OCI-M2 (cell line): ENCODE data around the gene AGK.
"Not testable (repeated sequence)": the region's sequence is repeated elsewhere in the genome, so short reads cannot be mapped to it uniquely, and the experiment has no call there.

Source experiments
- DNase-seq: peaks from one replicate; lab custom pipeline; 2025; ENCODE audit not compliant: unreplicated experiment; lab: John Stamatoyannopoulos, UW

The AGK gene

DNA sequence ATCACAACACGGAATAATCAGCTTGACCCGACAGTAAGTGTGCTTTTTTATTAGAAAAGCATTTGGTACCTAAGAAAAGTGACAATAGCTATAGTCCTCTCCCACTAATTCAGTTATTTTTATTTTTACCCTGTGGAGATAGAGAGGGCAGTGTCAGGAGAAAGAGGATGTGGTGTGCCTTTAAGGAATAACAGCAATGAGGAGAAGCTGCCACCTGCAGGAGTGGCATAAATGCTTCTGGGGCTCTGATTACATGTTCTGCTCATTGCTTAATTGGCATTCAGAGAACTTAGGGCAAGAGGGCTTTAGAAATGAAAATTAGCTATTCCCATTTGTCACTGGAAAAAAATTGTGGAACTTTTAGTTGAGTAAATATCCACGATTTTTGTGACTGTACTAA, 90.7 kb downstream of the AGK start:
- DNase-seq = no peak

DNA sequence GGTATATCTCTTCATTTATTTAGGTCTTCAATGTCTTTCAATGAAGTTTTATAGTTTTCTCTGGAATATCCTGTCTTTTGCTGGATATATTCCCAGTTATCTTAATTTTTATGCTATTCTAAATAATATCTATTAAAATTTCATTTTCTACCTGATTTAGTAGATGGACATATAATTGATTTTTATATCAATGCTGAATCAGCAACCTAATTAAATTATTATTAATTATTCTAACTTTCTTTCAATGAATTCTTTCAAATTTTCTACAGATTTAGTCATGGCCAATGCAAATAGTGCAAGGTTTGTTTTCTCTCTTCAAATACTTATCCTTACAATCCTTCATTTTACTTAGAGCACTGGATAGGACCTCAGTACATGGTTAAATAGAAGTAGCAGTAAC, 94.0 kb downstream of the AGK start:
- no peak for DNase-seq

DNA sequence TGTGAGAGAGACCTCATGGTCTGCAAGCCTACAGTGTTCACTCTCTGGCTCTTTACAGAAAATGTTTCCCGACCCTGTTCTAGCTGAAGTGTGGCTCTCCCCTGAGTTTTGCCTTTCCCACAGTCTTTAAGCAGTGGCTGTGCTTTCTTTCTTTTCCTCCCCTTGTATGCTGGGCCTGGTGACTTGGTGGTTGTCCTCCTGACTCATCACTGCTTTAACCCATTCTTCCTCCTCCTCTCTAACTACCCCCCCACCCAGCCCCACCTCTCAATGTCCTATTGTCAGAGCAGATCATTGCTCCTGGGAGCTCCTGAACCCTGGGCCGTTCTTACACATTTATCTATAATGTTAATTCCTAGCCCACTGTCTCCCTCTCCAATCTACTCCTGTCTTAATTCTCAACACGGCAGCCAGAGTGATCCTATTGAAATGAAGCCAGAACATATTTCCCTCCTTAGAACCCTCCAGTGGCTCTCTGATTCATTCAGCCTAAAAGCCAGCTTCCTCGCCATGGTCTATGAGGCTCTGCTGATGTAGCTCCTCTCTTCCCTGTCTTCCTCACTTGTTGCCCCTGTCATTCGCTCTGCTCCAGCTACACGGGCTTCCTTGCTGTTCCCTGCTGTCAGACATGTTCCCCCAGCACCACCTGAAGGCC, 95.7 kb downstream of the AGK start:
- no peak for DNase-seq

DNA sequence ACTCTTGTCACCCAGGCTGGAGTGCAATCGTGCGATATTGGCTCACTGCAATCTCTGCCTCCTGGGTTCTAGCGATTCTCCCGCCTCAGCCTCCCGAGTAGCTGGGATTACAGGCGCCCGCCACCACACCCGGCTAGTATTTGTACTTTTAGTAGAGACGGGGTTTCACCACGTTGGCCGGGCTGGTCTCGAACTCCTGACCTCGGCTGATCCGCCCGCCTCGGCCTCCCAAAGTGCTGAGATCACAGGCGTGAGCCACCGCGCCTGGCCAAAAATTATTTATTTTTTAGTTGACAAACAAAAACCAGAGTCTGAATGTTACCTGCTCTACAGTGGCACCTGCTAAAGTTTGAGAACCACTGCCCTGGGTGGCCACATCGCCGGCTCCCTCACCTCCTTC, 96.5 kb downstream of the AGK start:
- DNase-seq = not testable (repeated sequence)

DNA sequence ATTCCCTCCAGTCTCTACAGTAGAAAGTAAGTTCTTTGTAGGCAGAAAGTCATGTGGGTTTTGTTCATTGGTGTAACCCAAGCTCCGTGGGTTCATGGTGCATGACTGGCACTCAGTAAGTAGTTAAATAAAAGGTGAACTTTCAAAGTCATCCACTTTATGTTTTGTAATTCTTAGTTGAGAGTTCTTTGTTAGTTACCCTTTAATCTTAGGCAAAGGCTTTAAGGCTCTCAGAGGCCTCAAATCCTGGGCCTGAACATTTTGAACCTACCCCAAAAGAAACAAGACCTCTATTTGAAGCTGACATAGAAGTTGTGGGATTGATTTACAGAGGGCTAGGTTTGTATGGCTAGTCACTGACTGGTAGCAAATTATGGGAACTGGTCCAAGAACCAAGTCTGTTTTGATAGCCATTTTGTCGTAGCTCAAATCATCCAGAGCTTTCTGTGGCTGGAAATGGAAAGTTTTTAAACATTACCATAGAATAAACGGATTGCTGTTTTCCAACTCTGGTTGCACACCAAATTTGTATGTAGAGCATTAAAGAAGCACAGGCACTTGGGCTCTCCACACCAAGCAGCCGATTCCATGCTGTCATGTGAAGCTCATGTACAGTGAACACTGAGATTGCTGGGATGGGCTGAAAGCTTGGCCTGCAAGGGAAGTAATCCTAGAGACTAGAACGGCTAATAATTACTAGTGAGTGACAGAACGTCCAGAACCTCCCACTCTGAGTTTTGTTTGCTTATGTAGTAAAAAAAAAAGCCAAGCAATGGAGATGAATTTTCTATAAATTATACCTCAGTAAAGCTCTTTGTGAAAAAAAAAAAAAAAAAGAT, 97.3 kb downstream of the AGK start:
- DNase-seq = no peak

DNA sequence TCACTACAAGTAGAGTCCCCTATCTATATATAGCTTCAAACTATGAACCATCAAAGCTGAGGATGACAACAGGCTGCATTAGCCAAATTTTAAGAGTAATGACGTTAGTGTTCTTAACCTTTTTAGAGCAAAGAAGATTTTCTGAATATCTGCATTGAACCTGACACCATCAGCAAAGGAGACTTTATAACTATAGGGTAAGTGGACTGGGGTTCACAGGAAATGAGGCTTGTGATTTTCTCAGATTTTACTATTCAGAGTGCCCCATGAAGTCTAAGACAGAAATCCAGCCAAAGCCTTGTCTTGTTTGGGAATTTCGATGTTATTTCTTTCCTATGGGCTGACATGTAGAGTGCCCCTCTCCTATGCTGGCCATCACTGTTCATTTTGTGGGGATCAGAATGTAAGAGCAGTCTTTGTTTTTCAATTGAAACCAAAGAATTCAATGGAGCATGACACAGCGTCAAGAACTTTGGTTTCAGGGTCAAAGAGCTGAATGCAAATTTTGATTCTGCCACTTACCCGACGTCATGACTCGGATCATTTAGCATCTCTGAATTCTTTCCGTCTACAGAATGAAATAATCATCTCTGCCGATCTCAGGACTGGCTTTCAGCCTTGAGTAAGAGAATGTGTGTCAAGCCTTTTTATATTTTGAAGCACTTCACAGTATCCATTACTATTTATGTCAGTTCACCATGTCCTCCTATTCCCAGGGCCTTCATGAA, 98.1 kb downstream of the AGK start:
- DNase-seq = no peak

DNA sequence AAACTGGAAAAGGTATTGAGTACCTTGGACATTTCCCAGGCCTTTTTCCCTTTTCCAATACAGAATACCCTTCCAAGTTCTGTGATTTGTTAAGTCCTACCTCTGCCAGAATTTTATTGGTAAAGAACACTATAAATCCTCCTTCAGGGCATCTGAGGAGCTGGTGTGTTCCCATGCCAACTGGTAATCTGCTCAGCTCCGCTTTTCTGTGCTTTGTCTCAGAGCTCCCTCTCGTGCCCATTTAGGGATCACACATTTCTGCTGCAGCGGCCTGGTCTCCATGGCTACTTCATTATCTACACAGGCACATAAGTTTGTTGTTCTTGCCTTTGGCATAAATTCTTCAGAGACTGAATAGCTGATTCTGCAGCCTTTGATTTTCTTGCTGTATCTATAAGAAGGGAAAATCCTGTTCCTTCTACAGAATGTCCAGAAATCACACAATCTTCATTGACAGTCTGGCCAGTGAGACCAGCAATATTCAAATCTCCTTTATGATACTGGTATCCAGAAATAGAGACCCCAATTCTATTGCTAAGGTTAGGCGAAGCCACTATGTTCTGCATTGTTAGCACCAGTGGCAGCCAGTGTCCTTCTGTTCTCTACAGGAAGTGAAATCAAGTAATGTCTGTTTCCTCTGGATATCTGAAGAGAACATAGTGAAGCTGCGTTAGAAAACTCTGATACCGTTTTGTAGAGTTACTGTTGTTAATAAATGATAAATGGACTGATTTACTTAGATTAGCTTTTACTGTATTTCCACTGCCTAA, 98.8 kb downstream of the AGK start:
- peak; percentile 17 for DNase-seq

DNA sequence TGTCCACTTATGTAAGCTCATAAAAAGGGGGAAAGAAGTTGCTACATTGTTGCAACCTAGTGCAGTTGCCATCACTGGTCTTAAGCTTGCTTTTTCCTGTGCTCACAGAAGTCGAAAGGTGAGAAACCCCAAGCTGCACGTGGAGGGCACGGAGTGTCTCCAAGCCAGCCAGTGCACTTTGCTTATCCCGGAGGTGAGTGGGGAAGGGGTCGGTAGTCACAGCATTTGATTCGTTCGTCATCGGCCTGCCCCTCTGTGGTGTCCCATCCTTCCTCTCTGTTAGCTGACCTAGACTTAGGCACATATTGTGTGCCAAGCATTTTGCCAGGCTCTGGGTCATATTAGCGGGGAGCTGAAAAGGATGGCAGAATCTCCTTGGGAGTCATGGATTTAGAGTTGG, 100.2 kb downstream of the AGK start:
- DNase-seq = no peak

DNA sequence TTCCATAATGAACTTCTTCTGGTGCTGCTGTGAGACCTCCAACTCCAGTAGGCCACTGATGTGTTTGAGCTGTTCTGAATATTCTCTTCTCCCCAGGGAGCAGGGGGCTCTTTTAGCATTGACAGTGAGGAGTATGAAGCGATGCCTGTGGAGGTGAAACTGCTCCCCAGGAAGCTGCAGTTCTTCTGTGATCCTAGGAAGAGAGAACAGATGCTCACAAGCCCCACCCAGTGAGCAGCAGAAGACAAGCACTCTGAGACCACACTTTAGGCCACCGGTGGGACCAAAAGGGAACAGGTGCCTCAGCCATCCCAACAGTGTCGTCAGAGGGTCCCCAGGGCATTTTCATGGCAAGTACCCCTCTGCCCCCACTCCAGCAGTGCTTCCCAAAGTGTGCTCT, 101.5 kb downstream of the AGK start:
- no peak for DNase-seq

DNA sequence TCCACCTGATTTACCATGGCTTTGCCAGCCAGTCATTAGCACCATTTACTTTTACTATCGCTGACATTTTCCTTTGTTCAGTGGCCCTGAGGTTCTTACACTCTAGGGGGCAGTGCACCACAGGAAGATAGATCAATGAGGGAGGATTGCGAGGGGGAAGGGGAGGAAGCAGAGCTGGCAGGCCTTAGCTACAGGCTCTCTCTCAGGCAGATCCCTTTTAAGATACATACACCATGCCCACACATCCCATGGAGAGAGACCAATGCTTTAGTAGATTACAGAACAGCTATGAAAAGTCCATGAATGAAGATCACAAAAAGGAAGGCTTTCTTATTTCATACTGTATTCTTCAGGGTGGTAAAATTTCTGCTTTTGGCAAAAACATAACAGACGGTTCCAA, 103.3 kb downstream of the AGK start:
- peak; percentile 16 for DNase-seq

DNA sequence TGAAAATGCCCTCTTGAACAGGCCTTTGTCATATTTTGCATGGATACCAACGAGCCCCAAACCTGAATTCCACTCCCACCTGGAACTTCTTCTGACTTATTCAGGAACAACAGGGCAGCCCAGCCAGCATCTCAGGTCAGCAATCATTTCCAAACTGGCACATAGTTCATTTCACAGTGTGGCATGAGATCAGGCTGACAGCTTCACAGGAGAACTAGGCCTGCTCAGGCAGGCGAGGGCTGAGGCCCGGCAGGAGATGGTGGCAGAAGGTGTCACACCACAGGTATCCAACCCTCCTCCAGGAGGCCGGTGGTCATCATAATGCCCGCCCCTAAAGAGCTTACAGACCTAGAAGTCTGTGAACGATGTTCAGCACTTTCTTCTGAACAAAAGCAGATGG, 108.3 kb downstream of the AGK start:
- no peak for DNase-seq

DNA sequence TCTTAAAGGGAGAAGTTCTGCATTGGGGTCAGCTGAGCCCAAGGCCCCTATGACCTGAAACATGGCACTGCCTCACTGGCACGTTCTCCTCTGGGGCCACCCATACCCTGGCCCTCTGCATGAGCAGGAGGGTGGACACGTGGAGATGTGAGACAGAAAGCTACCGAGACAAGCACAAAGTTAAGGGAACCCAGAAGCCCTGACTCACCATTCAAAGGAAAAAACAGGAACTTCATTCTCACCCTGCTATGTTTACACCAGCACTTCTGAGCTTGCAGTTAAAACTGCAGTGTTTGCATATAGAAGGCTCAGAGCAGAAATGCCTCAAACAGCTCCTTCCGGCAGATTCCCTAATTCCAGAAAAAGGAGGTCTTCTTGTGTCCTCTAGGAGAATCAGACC, 109.0 kb downstream of the AGK start:
- DNase-seq = peak; percentile 31

DNA sequence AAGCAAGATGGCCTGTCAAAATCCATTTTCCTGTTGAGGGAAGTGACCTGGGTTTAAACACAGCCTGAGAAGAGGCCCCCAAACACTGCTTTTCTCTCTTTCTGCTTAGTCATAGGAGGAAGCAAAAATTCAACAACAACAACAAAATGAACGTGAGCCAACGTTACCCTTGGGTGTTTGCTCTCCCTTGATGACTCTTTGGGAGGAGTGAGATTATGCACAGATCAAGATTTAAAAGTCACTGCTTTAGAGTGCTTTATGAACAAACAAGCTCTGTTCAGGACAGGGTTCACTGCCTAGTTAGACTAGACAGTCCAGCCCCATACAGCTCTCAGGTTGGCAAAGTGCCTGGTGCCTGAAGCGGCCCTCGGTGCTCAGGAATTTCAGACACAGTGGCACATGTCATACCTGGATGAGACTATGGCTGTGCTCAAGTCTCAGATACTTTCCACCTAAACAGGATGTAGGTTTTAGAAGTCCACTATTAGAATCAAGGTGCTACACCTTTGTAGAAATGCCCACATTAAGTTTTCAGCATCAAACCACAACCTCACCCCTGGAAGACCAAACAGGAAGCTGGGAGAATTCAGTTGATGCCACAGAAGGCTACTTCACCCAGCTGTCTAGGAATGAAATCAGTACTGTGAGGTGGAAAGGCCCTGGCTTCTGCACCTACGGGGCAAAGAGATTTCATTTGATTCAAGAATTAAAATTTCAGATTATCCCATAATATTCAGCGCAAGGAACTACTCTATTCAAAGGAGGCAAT, 112.1 kb downstream of the AGK start:
- no peak for DNase-seq

DNA sequence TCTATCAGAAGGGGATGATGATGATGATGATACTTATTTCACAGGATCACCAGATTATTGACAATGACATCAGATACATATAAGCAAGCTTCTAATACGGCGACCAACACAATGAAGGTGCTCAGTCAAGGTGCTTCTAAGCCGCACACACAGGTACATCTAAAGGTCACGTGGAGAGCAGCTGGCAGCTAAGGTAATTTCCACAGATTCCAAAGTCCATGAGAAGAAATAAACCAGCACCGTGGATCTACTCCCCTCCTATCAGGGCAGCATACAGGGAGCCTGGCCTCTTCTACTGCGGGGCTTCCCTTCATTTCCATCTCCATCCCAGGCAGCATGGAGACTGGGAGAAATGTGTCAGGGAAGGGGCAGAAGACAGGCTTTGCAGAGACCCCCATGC, 113.2 kb downstream of the AGK start:
- no peak for DNase-seq

DNA sequence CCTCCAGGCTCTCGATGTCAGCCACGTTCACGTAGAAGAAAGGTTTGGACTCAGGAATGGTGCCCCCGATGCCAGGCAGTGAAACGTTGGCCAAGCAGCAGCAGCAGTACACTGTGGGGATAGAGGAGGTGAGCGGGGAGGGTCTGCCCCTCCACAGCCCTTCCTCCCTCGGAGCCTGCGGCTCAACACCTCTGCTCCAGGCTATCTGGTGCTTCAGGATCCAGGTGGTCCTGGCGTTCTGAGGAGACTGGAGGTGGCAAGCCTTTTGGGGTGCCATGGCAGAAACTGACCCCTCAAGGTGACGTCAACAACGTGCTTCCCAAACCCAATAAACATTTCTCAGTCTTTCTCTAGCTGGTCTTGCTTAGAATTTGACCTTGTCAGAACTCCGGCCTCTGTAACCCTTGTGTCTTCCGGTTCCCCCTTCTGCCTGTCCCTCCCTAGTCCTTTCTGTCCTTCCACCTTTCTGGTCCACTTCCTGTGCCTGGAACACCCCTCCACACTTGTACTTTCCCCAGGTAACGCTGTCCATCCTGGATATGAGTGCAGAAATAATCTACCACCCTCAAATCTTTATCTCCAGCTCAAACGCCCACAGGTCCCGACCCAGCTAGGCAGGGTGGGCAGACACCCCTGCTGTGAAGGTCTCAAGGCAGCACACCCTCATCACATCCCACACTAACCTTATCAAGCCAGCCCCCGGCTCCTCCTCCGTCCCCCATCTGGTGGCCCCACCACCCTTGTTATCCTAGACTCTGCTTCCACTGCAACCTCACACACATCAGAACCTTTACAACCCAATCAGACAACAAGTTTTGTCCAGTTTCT, 114.2 kb downstream of the AGK start:
- DNase-seq = no peak

DNA sequence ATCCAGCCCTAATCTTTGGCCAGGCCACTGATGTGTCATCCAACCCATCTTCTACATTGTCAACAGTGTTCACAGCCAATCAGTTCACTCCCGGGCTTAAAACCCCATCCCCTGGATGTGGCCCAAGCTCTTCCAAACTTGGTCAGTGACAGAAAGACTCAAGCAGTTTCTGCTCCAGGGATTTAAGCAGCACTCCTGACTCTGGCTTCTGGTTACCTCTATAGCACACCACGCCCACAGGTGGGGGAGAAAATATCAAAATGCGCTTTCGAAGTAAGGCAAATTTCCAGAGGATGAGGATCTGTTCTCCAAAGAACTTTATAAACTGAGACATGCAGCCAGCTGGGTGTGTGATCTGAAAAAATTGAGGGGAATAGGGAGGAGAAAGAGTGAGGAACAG, 114.9 kb downstream of the AGK start:
- DNase-seq = no peak

DNA sequence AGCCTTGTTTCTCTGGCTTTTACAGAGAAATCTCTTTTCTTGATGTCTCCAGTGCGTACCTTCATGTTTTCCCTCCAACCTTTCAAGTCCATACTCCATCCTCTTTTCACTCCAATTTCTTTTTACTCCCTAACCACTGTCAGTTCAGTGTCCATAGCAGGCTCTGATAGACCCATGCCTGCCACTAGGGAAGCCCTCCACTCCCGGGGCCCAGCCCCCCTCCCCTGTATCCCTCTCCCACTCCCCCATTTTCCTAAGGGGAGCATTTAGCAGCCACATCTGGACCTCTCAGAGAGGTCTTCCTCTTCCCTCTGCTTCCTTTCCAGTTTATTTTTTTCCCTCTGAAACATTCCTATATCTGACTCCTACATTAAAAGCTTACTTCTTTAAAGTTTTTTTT, 117.6 kb downstream of the AGK start:
- DNase-seq = no peak

DNA sequence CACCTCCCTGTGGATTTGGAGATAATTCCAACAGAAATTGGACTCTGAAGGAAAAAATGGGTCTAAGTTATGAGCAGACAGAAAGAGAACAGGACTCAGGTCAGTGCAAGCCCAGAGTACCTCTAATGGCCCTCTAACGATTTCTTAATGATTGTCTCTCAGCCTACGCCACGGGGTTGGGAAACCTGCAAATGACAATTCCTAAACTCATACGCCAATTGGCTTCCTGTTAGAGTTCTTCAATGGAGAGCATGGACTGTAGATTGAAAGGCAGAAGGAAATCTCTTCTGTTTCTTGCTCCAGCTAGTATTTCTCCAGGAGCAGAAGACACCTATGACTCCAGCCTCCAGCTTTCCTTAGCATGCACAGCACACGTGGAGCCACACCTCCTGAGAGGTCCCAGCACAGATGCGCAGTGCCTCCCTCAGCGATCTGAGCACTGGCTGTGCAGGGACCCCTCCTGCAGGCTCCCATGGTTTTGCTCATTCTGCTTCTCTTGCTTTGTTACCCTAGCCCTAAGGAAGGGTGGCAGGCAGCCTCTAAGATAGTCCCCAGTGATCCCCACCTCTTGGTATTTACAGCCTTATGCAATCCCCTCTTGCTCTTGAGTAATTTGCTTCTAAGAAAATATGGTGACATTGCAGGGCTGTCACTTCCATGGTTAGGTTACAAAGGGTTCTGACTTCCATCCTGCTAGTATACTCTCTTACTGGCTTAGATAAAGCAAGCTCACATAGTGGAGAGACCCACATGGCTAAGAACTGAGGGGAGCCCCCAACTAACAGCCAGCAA, 120.7 kb downstream of the AGK start:
- no peak for DNase-seq

DNA sequence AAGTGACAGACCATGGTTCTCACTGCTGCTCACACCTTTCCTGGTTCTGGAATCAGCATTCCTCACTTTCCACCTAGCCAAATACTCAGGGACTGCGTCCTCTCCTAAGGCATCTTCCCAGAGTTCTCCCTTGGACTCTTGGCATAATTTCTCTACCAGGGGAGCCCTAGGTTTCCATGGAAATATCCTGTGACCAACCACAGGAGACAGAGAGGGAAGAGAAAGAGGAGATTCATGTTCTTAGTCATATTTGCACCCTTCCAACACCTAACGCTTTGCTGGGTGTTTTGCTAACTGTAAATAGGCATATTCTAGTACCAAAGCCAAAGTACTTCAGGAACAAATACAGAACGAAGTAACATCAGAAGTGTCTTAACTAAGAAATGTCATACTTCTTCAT, 122.1 kb downstream of the AGK start:
- no peak for DNase-seq
